Ishikawa (cell line): ENCODE data around the gene ANGEL2.

ENCODE experiments used
- CEBPB ChIP-seq: IDR thresholded peaks from 2 replicates; pipeline ENCODE4 v1.6.1; 2012
- CREB1 ChIP-seq: IDR thresholded peaks from 2 replicates; pipeline ENCODE4 v1.6.1; 2012; ENCODE audit warnings: low read depth
- EGR1 ChIP-seq: IDR thresholded peaks from 2 replicates; pipeline ENCODE4 v1.6.1; 2012
- EP300 ChIP-seq: IDR thresholded peaks from 2 replicates; pipeline ENCODE4 v1.6.1; 2012; ENCODE audit warnings: borderline replicate concordance
- FOXM1 ChIP-seq: IDR thresholded peaks from 2 replicates; pipeline ENCODE4 v1.6.1; 2012; ENCODE audit warnings: low read depth, borderline replicate concordance
- NFIC ChIP-seq: IDR thresholded peaks from 2 replicates; pipeline ENCODE4 v1.6.1; 2012
- RAD21 ChIP-seq: IDR thresholded peaks from 2 replicates; pipeline ENCODE4 v1.6.1; 2012; ENCODE audit warnings: low read depth
- REST ChIP-seq: IDR thresholded peaks from 2 replicates; pipeline ENCODE4 v1.6.1; 2012; ENCODE audit warnings: low read depth, mild to moderate bottlenecking
- TAF1 ChIP-seq: IDR thresholded peaks from 2 replicates; pipeline ENCODE4 v1.6.1; 2012; ENCODE audit warnings: low read depth, mild to moderate bottlenecking
- TCF12 ChIP-seq: IDR thresholded peaks from 2 replicates; pipeline ENCODE4 v1.6.1; 2012; ENCODE audit warnings: low read depth
- TEAD4 ChIP-seq: IDR thresholded peaks from 2 replicates; pipeline ENCODE4 v1.6.1; 2012
- USF1 ChIP-seq: IDR thresholded peaks from 2 replicates; pipeline ENCODE4 v1.6.1; 2012
- YY1 ChIP-seq: IDR thresholded peaks from 2 replicates; pipeline ENCODE4 v1.6.1; 2012; ENCODE audit warnings: low read depth
- ZBTB7A ChIP-seq: IDR thresholded peaks from 2 replicates; pipeline ENCODE4 v1.6.1; 2012; ENCODE audit warnings: low read depth
- TF ChIP-seq, protein P1 (sequence below): IDR thresholded peaks from 2 replicates; pipeline ENCODE4 v1.6.1; 2012

ANGEL2 gene

GRCh38 chr1:212949771-212950170 lies 65.9 kb downstream of the ANGEL2 start:
- no peak for TF ChIP-seq RAD21
- no peak for TF ChIP-seq TEAD4
- no peak for TF ChIP-seq YY1
- no peak for TF ChIP-seq NFIC

- no peak for TF ChIP-seq TEAD4
These were observed 68.8 kb downstream of the ANGEL2 start for GRCh38 chr1:212946872-212947271.

DNA sequence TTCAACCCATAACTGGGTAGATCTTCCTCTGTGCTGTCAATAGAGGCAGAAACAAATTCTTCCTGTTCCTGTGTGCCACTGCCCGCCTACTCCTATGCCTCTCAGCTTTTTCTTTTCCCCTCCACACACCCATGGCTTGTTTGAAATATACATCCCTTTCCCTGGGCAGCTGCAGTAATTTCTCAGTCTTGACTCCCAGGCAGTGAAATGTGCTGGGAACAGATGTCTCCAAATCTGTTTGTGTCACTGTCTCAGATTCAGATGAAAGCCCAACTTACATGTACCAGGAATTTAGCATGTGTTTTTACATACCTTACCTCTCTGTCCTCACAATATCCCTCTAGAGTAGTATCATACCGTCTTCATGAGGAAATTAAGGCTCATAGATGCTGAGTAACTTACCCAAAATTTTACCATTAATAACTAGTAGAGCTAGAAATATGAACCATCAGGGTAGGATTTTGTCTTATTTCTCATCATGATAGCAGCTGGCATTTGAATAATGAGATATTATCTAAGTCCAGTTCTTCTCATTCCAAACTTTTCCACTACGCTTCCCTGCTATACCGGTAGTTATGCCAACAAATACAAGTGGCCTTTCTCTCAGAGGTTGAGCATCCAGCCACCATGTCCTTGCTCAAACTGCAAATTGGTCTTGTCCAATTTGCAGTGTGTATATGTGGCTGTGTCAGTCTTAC lies 70.1 kb downstream of the ANGEL2 start:
- TF ChIP-seq REST (no peak), CREB1 (no peak), YY1 (no peak), USF1 (no peak), CEBPB (no peak), RAD21 (no peak), NFIC (no peak), TCF12 (no peak), TAF1 (no peak), EP300 (no peak), FOXM1 (no peak), ZBTB7A (no peak), EGR1 (no peak), TEAD4 (no peak)
- TF ChIP-seq, protein P1, sequence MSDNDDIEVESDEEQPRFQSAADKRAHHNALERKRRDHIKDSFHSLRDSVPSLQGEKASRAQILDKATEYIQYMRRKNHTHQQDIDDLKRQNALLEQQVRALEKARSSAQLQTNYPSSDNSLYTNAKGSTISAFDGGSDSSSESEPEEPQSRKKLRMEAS: no peak

GRCh38 chr1:212945056-212945455 lies 70.6 kb downstream of the ANGEL2 start:
- TF ChIP-seq USF1: no peak
- TF ChIP-seq YY1: no peak
- no peak for TF ChIP-seq NFIC
- TF ChIP-seq ZBTB7A: no peak
- no peak for TF ChIP-seq EGR1
- TF ChIP-seq CREB1: no peak
- no peak for TF ChIP-seq REST
- no peak for TF ChIP-seq TCF12
- no peak for TF ChIP-seq RAD21
- TF ChIP-seq TEAD4: no peak
- TF ChIP-seq FOXM1: no peak
- no peak for TF ChIP-seq EP300
- no peak for TF ChIP-seq TAF1
- TF ChIP-seq, protein P1: no peak
- TF ChIP-seq CEBPB: no peak

DNA sequence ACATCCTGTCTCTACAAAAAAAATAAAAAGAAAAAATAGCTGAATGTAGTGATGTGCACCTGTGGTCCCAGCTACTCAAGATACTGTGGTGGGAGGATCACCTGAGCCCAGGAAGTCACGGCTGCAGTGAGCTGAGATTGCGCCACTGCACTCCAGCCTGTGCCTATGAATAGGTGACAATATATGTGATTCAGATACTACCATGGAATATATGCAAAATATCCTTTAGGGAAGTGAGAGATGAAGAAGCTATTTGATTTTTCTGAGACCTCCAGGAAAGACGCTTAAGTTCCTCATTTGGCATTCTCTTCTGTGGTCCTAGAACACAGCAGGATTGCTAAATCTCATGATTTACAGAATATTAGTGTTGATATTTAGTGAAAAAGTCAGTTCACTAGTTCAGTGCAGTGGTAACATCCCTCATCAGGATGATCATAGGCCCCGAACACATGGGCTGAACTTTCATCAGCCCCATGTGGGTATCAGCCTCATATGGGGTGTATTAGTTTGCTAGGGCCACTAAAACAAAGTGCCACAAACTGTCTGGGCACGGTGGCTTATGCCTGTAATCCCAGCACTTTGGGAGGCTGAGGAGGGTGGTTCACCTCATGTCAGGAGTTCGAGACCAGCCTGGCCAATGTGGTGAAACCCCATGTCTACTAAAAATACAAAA lies 71.3 kb downstream of the ANGEL2 start:
- TF ChIP-seq TAF1 (no peak), EP300 (no peak), USF1 (no peak), TCF12 (no peak), YY1 (no peak), FOXM1 (no peak), CREB1 (no peak), RAD21 (no peak), CEBPB (no peak), TEAD4 (no peak), EGR1 (no peak), NFIC (no peak), REST (no peak)
- TF ChIP-seq, protein P1: no peak
